CD14-positive monocyte (primary cell): ENCODE results near the gene NHERF2. TPM values are rescaled to one million over a fixed set of nuclear protein-coding genes. Genes with fewer than 3 reads are reported as not detected.

ENCODE experiments used
- DNase-seq, 3 donors: peaks; one replicate each; pipeline ENCODE4 v3.0.0-alpha.2; 2011 to 2022
- H2AFZ ChIP-seq: 2 replicates; pipeline ENCODE4 v1.6.0; 2012; ENCODE audit warnings: mild to moderate bottlenecking, low read depth, low read length, inconsistent platforms; ENCODE audit not compliant: insufficient read depth, poor library complexity, severe bottlenecking
- H3K27ac ChIP-seq, 2 donors: 1 replicate in 1 of 2; 2 replicates in 1 of 2; pipeline ENCODE4 v1.5.1; 2012 to 2013; ENCODE audit warnings: low read length in 2 of 2, control low read depth in 1 of 2, inconsistent platforms in 1 of 2, low read depth in 1 of 2, mild to moderate bottlenecking in 1 of 2
- H3K27me3 ChIP-seq, 2 donors: one replicate each; pipeline versions ENCODE4 v1.6.0 to v1.6.1; 2011 to 2013; ENCODE audit warnings: low read length in 2 of 2; ENCODE audit not compliant: control insufficient read depth in 2 of 2, insufficient read depth in 2 of 2
- H3K36me3 ChIP-seq, 2 donors: replicated peaks in 1 of 2; 1 replicate in 1 of 2; 2 replicates in 1 of 2; pipeline versions ENCODE4 v1.5.1 to v1.6.1; 2012 to 2013; ENCODE audit warnings: low read length in 2 of 2, control low read depth in 1 of 2, inconsistent platforms in 1 of 2, mild to moderate bottlenecking in 1 of 2; ENCODE audit not compliant: insufficient read depth in 2 of 2, control insufficient read depth in 1 of 2
- H3K4me1 ChIP-seq, 2 donors: 1 replicate in 1 of 2; 2 replicates in 1 of 2; pipeline versions ENCODE4 v1.5.1 to v1.6.1; 2012 to 2013; ENCODE audit warnings: low read length in 2 of 2, control low read depth in 1 of 2, inconsistent platforms in 1 of 2, mild to moderate bottlenecking in 1 of 2, moderate library complexity in 1 of 2; ENCODE audit not compliant: insufficient read depth in 2 of 2, control insufficient read depth in 1 of 2
- H3K4me2 ChIP-seq: replicated peaks from 2 replicates; pipeline ENCODE3; 2012; ENCODE audit warnings: low read length, moderate library complexity, mild to moderate bottlenecking; ENCODE audit not compliant: poor library complexity, severe bottlenecking; ENCODE audit errors: extremely low read depth
- H3K4me3 ChIP-seq, 3 experiments: fragments of 200-600 bp in 1 of 3; sonication (generic) in 1 of 3; replicated peaks in 1 of 3; 1 replicate in 2 of 3; 2 replicates in 1 of 3; pipeline ENCODE4 v1.5.1; 2011 to 2013; ENCODE audit warnings: low read length in 3 of 3, mild to moderate bottlenecking in 3 of 3, control low read depth in 2 of 3, low read depth in 2 of 3, inconsistent platforms in 1 of 3, moderate library complexity in 1 of 3
- H3K79me2 ChIP-seq: 2 replicates; pipeline ENCODE4 v1.6.0; 2012; ENCODE audit warnings: mild to moderate bottlenecking, control low read depth, inconsistent platforms, low read length, moderate library complexity; ENCODE audit not compliant: insufficient read depth
- H3K9ac ChIP-seq: 2 replicates; pipeline ENCODE4 v1.6.0; 2017; ENCODE audit warnings: low read length, mild to moderate bottlenecking; ENCODE audit not compliant: insufficient read depth, poor library complexity, severe bottlenecking
- H3K9me3 ChIP-seq, 2 donors: replicated peaks in 1 of 2; 1 replicate in 1 of 2; 2 replicates in 1 of 2; pipeline versions ENCODE4 v1.5.1 to v1.6.1; 2012 to 2013; ENCODE audit warnings: low read length in 2 of 2, control low read depth in 1 of 2; ENCODE audit not compliant: control insufficient read depth in 1 of 2, insufficient read depth in 1 of 2
- H4K20me1 ChIP-seq: 2 replicates; pipeline ENCODE4 v1.6.0; 2012; ENCODE audit warnings: mild to moderate bottlenecking, low read length, control low read depth, moderate library complexity; ENCODE audit not compliant: insufficient read depth
- H3K27ac Mint-ChIP-seq, 7 donors: one replicate each; pipeline ENCODE4 v1.8.0; 2020; ENCODE audit warnings: mild to moderate bottlenecking in 7 of 7, mixed read lengths in 7 of 7, moderate library complexity in 6 of 7, inconsistent platforms in 2 of 7
- H3K27me3 Mint-ChIP-seq, 3 donors: one replicate each; pipeline ENCODE4 v1.8.0; 2021 to 2022; ENCODE audit warnings: low read depth in 3 of 3, mild to moderate bottlenecking in 3 of 3, mixed read lengths in 3 of 3, moderate library complexity in 3 of 3, inconsistent platforms in 1 of 3
- H3K36me3 Mint-ChIP-seq, 2 donors: one replicate each; pipeline ENCODE4 v1.8.0; 2020; ENCODE audit warnings: mixed read lengths in 2 of 2, inconsistent platforms in 1 of 2, mild to moderate bottlenecking in 1 of 2
- H3K4me1 Mint-ChIP-seq: one replicate; pipeline ENCODE4 v1.8.0; 2020; ENCODE audit warnings: mild to moderate bottlenecking, mixed read lengths
- H3K4me3 Mint-ChIP-seq, 2 donors: one replicate each; pipeline ENCODE4 v1.8.0; 2020; ENCODE audit warnings: mild to moderate bottlenecking in 2 of 2, mixed read lengths in 2 of 2, moderate library complexity in 1 of 2
- H3K9me3 Mint-ChIP-seq, 7 donors: one replicate each; pipeline ENCODE4 v1.8.0; 2020 to 2022; ENCODE audit warnings: mixed read lengths in 7 of 7, mild to moderate bottlenecking in 6 of 7, moderate library complexity in 6 of 7, inconsistent platforms in 2 of 7
- CTCF ChIP-seq: fragments of 200-600 bp; IDR thresholded peaks from one replicate; pipeline ENCODE4 v1.8.0; 2022; ENCODE audit warnings: antibody characterized with exemption, mild to moderate bottlenecking
- WGBS: methylation state at CpG from one replicate; pipeline ENCODE4 v1.1.5; 2013; ENCODE audit warnings: missing lambda C conversion rate; ENCODE audit not compliant: insufficient coverage; 5-methylcytosine and 5-hydroxymethylcytosine counted together
- intact Hi-C, 2 donors: fragments of 100-400 bp; cut with micrococcal nuclease; formaldehyde crosslinking; loops; one replicate each; pipeline versions ENCODE4 v1.15.0 to v1.15.1; 2023
- polyA plus RNA-seq, 3 donors: library from polyadenylated mRNA; depleted of rRNA in 1 of 3; unstranded in 2 of 3; stranded (reverse) in 1 of 3; fragments of 300-500 nt in 2 of 3; fragments of >200 nt in 1 of 3; fragmentation: Illumina TruSeq in 2 of 3; gene quantifications; 1 replicate in 2 of 3; 2 replicates in 1 of 3; pipeline ENCODE4 v1.2.3, GENCODE V29; 2012 to 2021

The NHERF2 gene
- polyA plus RNA-seq, 3 donors: 0.66 to 8.2 (median 0.78) TPM

GRCh38 chr16:2007081-2007836 is 19.4 kb upstream of the NHERF2 start:
- intact Hi-C loops: loop anchor here (5.0 to 10.0 kb wide), 4 partner anchors 40 to 248 kb away; partner anchors contain the start of genes ECI1 (in 1 of the 2), NTHL1 (in 1 of the 2) and TSC2 (in 1 of the 2)
- no peak for DNase-seq
- H3K4me1 Mint-ChIP-seq: peaks cover 50% of the 10 kb centered on the region
- 66% methylated on average over 13 of the region's 16 CpGs for WGBS
- TF ChIP-seq CTCF: no peak
- peaks cover 64% of the 10 kb centered on the region for H4K20me1 ChIP-seq
- no peak overlapping the region for H2AFZ ChIP-seq
- no peaks in the 10 kb centered on the region for H3K9me3 ChIP-seq
- peaks cover 40 to 67% of the 10 kb centered on the region in 2 donors for H3K4me1 ChIP-seq
- peak overlapping the region in 2 of 7 donors; percentile 21 to 75 for H3K27ac Mint-ChIP-seq
- peak overlapping the region; percentile 19 for H3K9ac ChIP-seq
- H3K27me3 ChIP-seq: no peaks in the 10 kb centered on the region
- H3K36me3 Mint-ChIP-seq: peaks cover 7 to 14% of the 10 kb centered on the region in 2 donors
- peaks cover 0 to 1% (median 0%) of the 10 kb centered on the region in 3 donors for H3K27me3 Mint-ChIP-seq
- peak overlapping the region in 1 of 3 experiments; percentile 85 for H3K4me3 ChIP-seq
- H3K27ac ChIP-seq: no peak overlapping the region
- peaks cover 12 to 13% of the 10 kb centered on the region in 2 donors for H3K36me3 ChIP-seq
- H3K4me3 Mint-ChIP-seq: peak overlapping the region; percentile 81 to 83
- peak overlapping the region; percentile 94 for H3K4me2 ChIP-seq
- peaks cover 0 to 2% (median 0%) of the 10 kb centered on the region in 7 donors for H3K9me3 Mint-ChIP-seq
- H3K79me2 ChIP-seq: peaks cover 60% of the 10 kb centered on the region

- peaks cover 40 to 67% of the 10 kb centered on the region in 2 donors for H3K4me1 ChIP-seq
- H3K4me1 Mint-ChIP-seq: peaks cover 50% of the 10 kb centered on the region
- 0% methylated on average over 15 of the region's 15 CpGs for WGBS
Observed at GRCh38 chr16:2008009-2008526, 18.6 kb upstream of the NHERF2 start.

More at GRCh38 chr16:2008009-2008526, 18.6 kb upstream of the NHERF2 start:
- H3K36me3 Mint-ChIP-seq: peaks cover 4 to 11% of the 10 kb centered on the region in 2 donors
- peak in 1 of 3 donors; percentile 47 for DNase-seq
- Histone ChIP-seq H3K4me2 (peak overlapping the region; percentile 94), H3K27ac (peak overlapping the region in 1 of 2 donors; percentile 85), H3K4me3 (peak overlapping the region in 2 of 3 experiments; percentile 59 to 85), H3K27me3 (no peaks in the 10 kb centered on the region), H3K36me3 (peaks cover 5% of the 10 kb centered on the region in 2 donors), H3K9ac (no peak overlapping the region), H2AFZ (no peak overlapping the region), H3K79me2 (peaks cover 60% of the 10 kb centered on the region), H4K20me1 (peaks cover 57% of the 10 kb centered on the region), H3K9me3 (no peaks in the 10 kb centered on the region)
- intact Hi-C loops: loop anchor here (5.0 to 10.0 kb wide), 4 partner anchors 39 to 247 kb away; partner anchors contain the start of genes ECI1 (in 1 of the 2), NTHL1 (in 1 of the 2) and TSC2 (in 1 of the 2)
- peaks cover 0 to 1% (median 0%) of the 10 kb centered on the region in 3 donors for H3K27me3 Mint-ChIP-seq
- peak overlapping the region; percentile 81 to 89 for H3K4me3 Mint-ChIP-seq
- peaks cover 0 to 2% (median 0%) of the 10 kb centered on the region in 7 donors for H3K9me3 Mint-ChIP-seq
- peak overlapping the region; percentile 72 to 91 (median 85) for H3K27ac Mint-ChIP-seq
- no peak for TF ChIP-seq CTCF
